GM10266 (cell line): ENCODE measurements around the gene CCM2.
A peak's percentile ranks its signal among the peaks of the same experiment; 100 is the strongest.

Experiments
- DNase-seq: peaks from one replicate; pipeline ENCODE4 v3.0.0; 2012; ENCODE audit errors: extremely low spot score
- CTCF ChIP-seq: IDR thresholded peaks from 2 replicates; pipeline ENCODE4 v1.5.1; 2012; ENCODE audit warnings: mild to moderate bottlenecking, low read depth; ENCODE audit not compliant: control insufficient read depth, insufficient read depth; ENCODE audit errors: missing control alignments

Gene CCM2

GRCh38 chr7:44998153-44998871 lies 1.7 kb upstream of the CCM2 start:
- no peak for DNase-seq
- no peak for TF ChIP-seq CTCF

- DNase-seq: peak; percentile 97
- peak; percentile 28 for TF ChIP-seq CTCF
These were observed 532 bp upstream of the CCM2 start for GRCh38 chr7:44999245-45000092.

- TF ChIP-seq CTCF: no peak
- DNase-seq: peak; percentile 45
These were observed 1.2 kb downstream of the CCM2 start for GRCh38 chr7:45001138-45001694.

- no peak for DNase-seq
These were observed 1.8 kb downstream of the CCM2 start for GRCh38 chr7:45001826-45002225.

GRCh38 chr7:45003789-45004188 lies 3.8 kb downstream of the CCM2 start:
- TF ChIP-seq CTCF: no peak
- no peak for DNase-seq

More at GRCh38 chr7:45001826-45002225, 1.8 kb downstream of the CCM2 start:
- no peak for TF ChIP-seq CTCF

- TF ChIP-seq CTCF: no peak
- no peak for DNase-seq
These were observed 7.1 kb downstream of the CCM2 start for GRCh38 chr7:45007106-45007505.
